DMS 273 treated with DMSO at 0.1 percent for 48 hours (cell line): ENCODE data around the gene GLTPD2.

Experiments
- DNase-seq: peaks from one replicate; lab custom pipeline; 2025; lab: John Stamatoyannopoulos, UW

GLTPD2 gene

GRCh38 chr17:4788807-4789700 is at the start of gene GLTPD2:
GLTPD2 (plus strand) TSS chr17:4788964; CDS start chr17:4789012, 48 bp downstream.
- DNase-seq, result no peak

- DNase-seq, result no peak
Measured at GRCh38 chr17:4739122-4740024, 49.4 kb upstream of the GLTPD2 start, which contains the start of the genes CXCL16 and ZMYND15. CXCL16 (minus strand) TSS chr17:4739928; CDS start chr17:4739339, 589 bp downstream. ZMYND15 (plus strand) TSS chr17:4739833; CDS start chr17:4740549, 716 bp downstream.

- no peak for DNase-seq
Measured at GRCh38 chr17:4740025-4740351, 48.8 kb upstream of the GLTPD2 start.

DNA sequence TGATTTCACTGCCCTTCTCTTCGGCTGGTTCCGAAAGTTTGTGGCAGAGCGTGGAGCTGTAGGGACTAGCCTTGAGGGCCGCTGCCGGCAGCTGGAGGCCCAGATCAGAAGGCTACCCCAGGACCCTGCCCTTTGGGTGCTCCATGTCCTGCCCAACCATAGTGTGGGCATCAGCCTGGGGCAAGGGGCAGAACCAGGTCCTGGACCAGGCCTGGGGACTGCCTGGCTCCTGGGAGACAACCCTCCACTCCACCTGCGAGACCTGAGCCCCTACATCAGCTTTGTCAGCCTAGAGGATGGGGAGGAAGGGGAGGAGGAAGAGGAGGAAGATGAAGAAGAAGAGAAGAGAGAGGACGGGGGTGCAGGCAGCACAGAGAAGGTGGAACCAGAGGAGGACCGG is 48.2 kb upstream of the GLTPD2 start:
- no peak for DNase-seq

DNA sequence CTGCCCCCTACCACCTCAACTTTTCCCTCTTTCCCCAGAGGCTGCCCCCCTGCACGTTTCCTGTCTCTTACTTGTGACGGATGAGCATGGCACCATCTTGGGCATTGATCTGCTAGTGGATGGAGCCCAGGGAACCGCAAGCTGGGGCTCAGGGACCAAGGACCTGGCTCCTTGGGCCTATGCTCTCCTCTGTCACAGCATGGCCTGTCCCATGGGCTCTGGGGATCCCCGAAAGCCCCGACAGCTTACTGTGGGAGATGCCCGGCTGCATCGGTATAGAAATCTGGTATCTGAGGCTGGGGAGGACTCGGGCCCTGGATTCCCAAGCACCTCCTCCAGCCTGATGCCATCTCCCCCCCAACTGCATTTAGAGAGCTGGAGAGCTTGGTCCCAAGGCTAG is 47.2 kb upstream of the GLTPD2 start:
- DNase-seq, result no peak

- no peak for DNase-seq
Measured at GRCh38 chr17:4742133-4742532, 46.6 kb upstream of the GLTPD2 start.

- no peak for DNase-seq
Measured at GRCh38 chr17:4742629-4743028, 46.1 kb upstream of the GLTPD2 start.

DNA sequence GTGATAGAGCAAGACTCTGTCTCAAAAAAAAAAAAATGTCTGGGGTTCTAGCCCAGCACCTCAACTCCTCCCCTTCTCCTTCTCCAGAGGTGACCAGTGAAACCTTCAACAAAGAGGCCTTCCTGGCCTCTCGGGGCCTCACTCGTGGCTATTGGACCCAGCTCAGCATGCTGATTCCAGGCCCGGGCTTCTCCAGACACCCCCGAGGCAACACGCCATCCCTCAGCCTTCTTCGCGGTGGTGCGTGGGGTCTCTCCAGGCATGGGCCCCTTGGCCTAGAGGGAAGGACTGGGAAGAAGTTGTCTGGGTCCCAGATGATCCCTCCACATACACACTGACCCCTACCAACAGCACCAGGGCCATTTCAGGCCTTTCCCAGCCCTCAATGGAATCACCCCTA is 45.5 kb upstream of the GLTPD2 start:
- no peak for DNase-seq

GRCh38 chr17:4743898-4744297 is 44.9 kb upstream of the GLTPD2 start:
- DNase-seq, result no peak

GRCh38 chr17:4744999-4745969 is 43.5 kb upstream of the GLTPD2 start:
- no peak for DNase-seq

DNA sequence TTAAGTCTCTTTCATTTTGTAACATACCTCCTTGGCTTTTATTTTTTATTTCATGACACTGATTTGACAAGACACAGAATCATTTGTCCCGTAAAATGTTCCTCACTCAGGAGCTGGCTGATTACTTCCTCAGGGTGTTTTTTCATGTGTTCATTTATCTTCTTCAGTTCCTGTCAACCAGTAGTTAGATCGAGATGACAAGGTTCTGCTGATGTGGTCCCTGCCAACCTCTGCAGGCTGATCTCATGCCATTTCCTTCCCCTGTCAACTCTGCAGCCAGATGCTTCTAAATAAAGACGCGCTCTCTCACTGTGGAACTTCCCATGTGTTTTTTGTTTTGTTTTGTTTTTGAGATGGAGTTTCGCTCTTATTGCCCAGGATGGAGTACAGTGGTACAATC is 40.9 kb upstream of the GLTPD2 start:
- DNase-seq, result no peak

DNA sequence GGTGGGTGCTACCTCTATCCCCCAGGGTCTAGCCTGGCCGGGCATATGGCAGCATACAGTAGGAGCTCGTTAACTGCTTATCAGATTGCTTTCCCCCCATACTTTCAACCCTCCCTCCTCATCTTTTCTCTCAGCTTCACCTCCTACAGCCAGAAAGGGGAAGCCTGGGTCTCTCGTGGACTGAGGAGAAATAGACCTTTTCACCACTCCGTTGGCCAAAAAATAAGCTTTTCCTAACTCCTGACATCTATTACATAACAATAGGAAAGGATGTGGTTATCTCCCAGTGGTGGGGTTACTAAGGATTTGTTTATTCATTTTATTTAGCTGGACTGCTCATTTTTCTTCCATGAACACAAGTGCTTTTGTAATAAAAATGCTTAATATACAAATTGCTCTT is 40.1 kb upstream of the GLTPD2 start:
- DNase-seq, result no peak

GRCh38 chr17:4750606-4751005 is 38.2 kb upstream of the GLTPD2 start:
- DNase-seq, result no peak

DNA sequence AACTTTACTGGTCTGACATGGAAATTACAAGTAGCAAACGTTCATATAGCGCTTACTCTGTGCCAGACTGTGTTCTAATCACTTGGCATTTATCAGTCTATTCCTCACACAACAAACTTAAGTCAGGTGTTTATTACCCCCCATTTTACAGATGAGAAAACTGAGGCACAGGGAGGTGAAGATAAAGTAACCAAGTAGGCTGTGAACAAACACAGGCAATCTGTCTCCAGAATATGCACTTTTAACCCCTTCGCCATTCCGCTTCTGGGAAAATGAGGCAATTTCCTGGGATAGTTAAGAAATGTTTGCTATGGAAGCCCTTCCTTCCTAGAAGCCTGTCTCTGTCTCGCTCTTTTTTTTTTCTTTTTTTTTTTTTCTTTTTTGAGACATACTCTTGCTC is 36.8 kb upstream of the GLTPD2 start:
- no peak for DNase-seq

GRCh38 chr17:4753392-4753791 is 35.4 kb upstream of the GLTPD2 start:
- DNase-seq, result no peak

DNA sequence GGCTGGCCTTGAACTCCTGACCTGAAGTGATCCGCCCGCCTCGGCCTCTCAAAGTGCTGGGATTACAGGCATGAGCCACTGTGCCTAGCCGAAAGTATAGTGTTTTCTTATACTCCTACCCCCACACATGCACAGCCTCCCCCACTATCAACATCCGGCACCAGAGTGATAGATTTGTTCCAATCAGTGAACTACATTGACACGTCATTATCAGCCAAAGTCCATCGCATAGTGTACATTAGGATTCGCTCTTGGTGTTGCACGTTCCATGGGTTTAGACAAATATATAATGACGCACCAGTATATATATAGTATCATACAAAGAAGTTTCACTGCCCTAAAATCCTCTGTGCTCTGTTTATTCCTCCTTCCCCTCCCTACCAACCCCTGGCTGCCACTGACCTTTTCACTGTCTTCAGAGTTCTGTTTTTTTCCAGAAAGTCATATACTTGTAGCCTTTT is 29.0 kb upstream of the GLTPD2 start:
- DNase-seq, result no peak

DNA sequence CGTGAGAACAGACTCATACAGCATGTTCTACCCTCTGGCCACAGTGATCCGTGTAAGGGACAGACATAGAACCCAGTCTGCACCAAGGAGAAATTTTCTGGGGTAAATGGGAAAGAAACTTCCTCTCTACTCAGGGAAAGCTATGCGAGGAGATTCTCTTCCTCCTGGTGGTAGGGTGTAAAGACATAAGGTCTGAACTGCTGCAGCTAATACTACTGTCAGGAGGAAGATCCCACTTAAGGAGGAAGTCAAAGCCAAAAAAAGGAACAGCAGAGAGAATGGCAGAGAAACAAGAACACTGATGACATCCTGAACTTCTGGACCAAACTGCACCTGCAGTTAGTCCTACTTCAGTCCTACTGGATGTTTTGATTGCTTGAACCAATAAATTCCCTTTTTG is 24.2 kb upstream of the GLTPD2 start:
- no peak for DNase-seq

GRCh38 chr17:4766201-4766600 is 22.6 kb upstream of the GLTPD2 start:
- DNase-seq, result no peak

- no peak for DNase-seq
Measured at GRCh38 chr17:4766723-4767122, 22.0 kb upstream of the GLTPD2 start.

DNA sequence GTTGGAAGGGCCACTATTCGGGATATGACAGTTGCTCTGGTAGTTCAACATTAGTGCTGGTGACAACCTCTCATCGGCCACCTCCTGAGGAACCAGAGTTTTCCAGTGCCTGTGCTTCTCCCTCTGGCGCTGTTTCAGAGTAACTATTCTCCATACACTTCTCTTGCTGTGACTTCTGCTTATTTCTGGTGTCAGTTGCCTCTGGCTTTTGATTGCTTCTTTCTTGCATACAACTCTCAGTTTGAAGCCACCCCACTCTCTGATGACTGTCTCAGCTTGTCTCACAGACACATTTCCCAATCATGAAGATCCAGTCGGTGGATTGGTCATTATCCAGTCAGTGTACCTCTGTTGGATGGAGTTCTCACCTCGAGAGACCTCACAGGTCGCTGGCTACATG is 20.5 kb upstream of the GLTPD2 start:
- no peak for DNase-seq

DNA sequence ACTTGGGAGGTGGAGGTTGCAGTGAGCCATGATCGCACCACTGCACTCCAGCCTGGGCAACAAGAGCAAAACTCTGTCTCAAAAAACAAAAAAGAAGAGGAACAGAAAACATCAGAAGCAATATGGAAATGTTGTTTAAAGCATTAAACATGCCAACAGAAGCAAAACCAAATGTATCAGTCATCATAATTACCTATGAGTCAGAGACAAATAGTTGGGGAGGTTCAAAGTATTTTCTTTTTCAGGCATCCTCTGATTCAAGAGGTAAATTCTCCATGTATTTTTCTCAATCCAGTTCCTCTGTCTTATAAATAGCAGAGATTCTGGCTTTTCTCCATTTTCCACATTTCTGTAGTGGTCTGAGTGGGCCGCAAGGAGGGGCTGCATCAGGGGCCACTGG is 19.1 kb upstream of the GLTPD2 start:
- no peak for DNase-seq
